CD14-positive monocyte (primary cell): ENCODE data around the gene MBNL2. TPM values are rescaled to one million over a fixed set of nuclear protein-coding genes. Genes with fewer than 3 reads are reported as not detected.

Source experiments
- DNase-seq, 3 donors: peaks; one replicate each; pipeline ENCODE4 v3.0.0-alpha.2; 2011 to 2022
- H2AFZ ChIP-seq: 2 replicates; pipeline ENCODE4 v1.6.0; 2012; ENCODE audit warnings: mild to moderate bottlenecking, low read depth, low read length, inconsistent platforms; ENCODE audit not compliant: insufficient read depth, poor library complexity, severe bottlenecking
- H3K27ac ChIP-seq, 2 donors: 1 replicate in 1 of 2; 2 replicates in 1 of 2; pipeline ENCODE4 v1.5.1; 2012 to 2013; ENCODE audit warnings: low read length in 2 of 2, control low read depth in 1 of 2, inconsistent platforms in 1 of 2, low read depth in 1 of 2, mild to moderate bottlenecking in 1 of 2
- H3K27me3 ChIP-seq, 2 donors: one replicate each; pipeline versions ENCODE4 v1.6.0 to v1.6.1; 2011 to 2013; ENCODE audit warnings: low read length in 2 of 2; ENCODE audit not compliant: control insufficient read depth in 2 of 2, insufficient read depth in 2 of 2
- H3K36me3 ChIP-seq, 2 donors: replicated peaks in 1 of 2; 1 replicate in 1 of 2; 2 replicates in 1 of 2; pipeline versions ENCODE4 v1.5.1 to v1.6.1; 2012 to 2013; ENCODE audit warnings: low read length in 2 of 2, control low read depth in 1 of 2, inconsistent platforms in 1 of 2, mild to moderate bottlenecking in 1 of 2; ENCODE audit not compliant: insufficient read depth in 2 of 2, control insufficient read depth in 1 of 2
- H3K4me1 ChIP-seq, 2 donors: 1 replicate in 1 of 2; 2 replicates in 1 of 2; pipeline versions ENCODE4 v1.5.1 to v1.6.1; 2012 to 2013; ENCODE audit warnings: low read length in 2 of 2, control low read depth in 1 of 2, inconsistent platforms in 1 of 2, mild to moderate bottlenecking in 1 of 2, moderate library complexity in 1 of 2; ENCODE audit not compliant: insufficient read depth in 2 of 2, control insufficient read depth in 1 of 2
- H3K4me2 ChIP-seq: replicated peaks from 2 replicates; pipeline ENCODE3; 2012; ENCODE audit warnings: low read length, moderate library complexity, mild to moderate bottlenecking; ENCODE audit not compliant: poor library complexity, severe bottlenecking; ENCODE audit errors: extremely low read depth
- H3K4me3 ChIP-seq, 3 experiments: fragments of 200-600 bp in 1 of 3; sonication (generic) in 1 of 3; replicated peaks in 1 of 3; 1 replicate in 2 of 3; 2 replicates in 1 of 3; pipeline ENCODE4 v1.5.1; 2011 to 2013; ENCODE audit warnings: low read length in 3 of 3, mild to moderate bottlenecking in 3 of 3, control low read depth in 2 of 3, low read depth in 2 of 3, inconsistent platforms in 1 of 3, moderate library complexity in 1 of 3
- H3K79me2 ChIP-seq: 2 replicates; pipeline ENCODE4 v1.6.0; 2012; ENCODE audit warnings: mild to moderate bottlenecking, control low read depth, inconsistent platforms, low read length, moderate library complexity; ENCODE audit not compliant: insufficient read depth
- H3K9ac ChIP-seq: 2 replicates; pipeline ENCODE4 v1.6.0; 2017; ENCODE audit warnings: low read length, mild to moderate bottlenecking; ENCODE audit not compliant: insufficient read depth, poor library complexity, severe bottlenecking
- H3K9me3 ChIP-seq, 2 donors: replicated peaks in 1 of 2; 1 replicate in 1 of 2; 2 replicates in 1 of 2; pipeline versions ENCODE4 v1.5.1 to v1.6.1; 2012 to 2013; ENCODE audit warnings: low read length in 2 of 2, control low read depth in 1 of 2; ENCODE audit not compliant: control insufficient read depth in 1 of 2, insufficient read depth in 1 of 2
- H4K20me1 ChIP-seq: 2 replicates; pipeline ENCODE4 v1.6.0; 2012; ENCODE audit warnings: mild to moderate bottlenecking, low read length, control low read depth, moderate library complexity; ENCODE audit not compliant: insufficient read depth
- H3K27ac Mint-ChIP-seq, 7 donors: one replicate each; pipeline ENCODE4 v1.8.0; 2020; ENCODE audit warnings: mild to moderate bottlenecking in 7 of 7, mixed read lengths in 7 of 7, moderate library complexity in 6 of 7, inconsistent platforms in 2 of 7
- H3K27me3 Mint-ChIP-seq, 3 donors: one replicate each; pipeline ENCODE4 v1.8.0; 2021 to 2022; ENCODE audit warnings: low read depth in 3 of 3, mild to moderate bottlenecking in 3 of 3, mixed read lengths in 3 of 3, moderate library complexity in 3 of 3, inconsistent platforms in 1 of 3
- H3K36me3 Mint-ChIP-seq, 2 donors: one replicate each; pipeline ENCODE4 v1.8.0; 2020; ENCODE audit warnings: mixed read lengths in 2 of 2, inconsistent platforms in 1 of 2, mild to moderate bottlenecking in 1 of 2
- H3K4me1 Mint-ChIP-seq: one replicate; pipeline ENCODE4 v1.8.0; 2020; ENCODE audit warnings: mild to moderate bottlenecking, mixed read lengths
- H3K4me3 Mint-ChIP-seq, 2 donors: one replicate each; pipeline ENCODE4 v1.8.0; 2020; ENCODE audit warnings: mild to moderate bottlenecking in 2 of 2, mixed read lengths in 2 of 2, moderate library complexity in 1 of 2
- H3K9me3 Mint-ChIP-seq, 7 donors: one replicate each; pipeline ENCODE4 v1.8.0; 2020 to 2022; ENCODE audit warnings: mixed read lengths in 7 of 7, mild to moderate bottlenecking in 6 of 7, moderate library complexity in 6 of 7, inconsistent platforms in 2 of 7
- WGBS: methylation state at CpG from one replicate; pipeline ENCODE4 v1.1.5; 2013; ENCODE audit warnings: missing lambda C conversion rate; ENCODE audit not compliant: insufficient coverage; 5-methylcytosine and 5-hydroxymethylcytosine counted together
- intact Hi-C, 2 donors: fragments of 100-400 bp; cut with micrococcal nuclease; formaldehyde crosslinking; loops; one replicate each; pipeline versions ENCODE4 v1.15.0 to v1.15.1; 2023
- polyA plus RNA-seq, 3 donors: library from polyadenylated mRNA; depleted of rRNA in 1 of 3; unstranded in 2 of 3; stranded (reverse) in 1 of 3; fragments of 300-500 nt in 2 of 3; fragments of >200 nt in 1 of 3; fragmentation: Illumina TruSeq in 2 of 3; gene quantifications; 1 replicate in 2 of 3; 2 replicates in 1 of 3; pipeline ENCODE4 v1.2.3, GENCODE V29; 2012 to 2021
- TF ChIP-seq, protein P1 (sequence below): fragments of 200-600 bp; IDR thresholded peaks from one replicate; pipeline ENCODE4 v1.8.0; 2022; ENCODE audit warnings: antibody characterized with exemption, mild to moderate bottlenecking

MBNL2 gene
- polyA plus RNA-seq, 3 donors, result 8.5 to 15.5 (median 13.4) TPM

DNA sequence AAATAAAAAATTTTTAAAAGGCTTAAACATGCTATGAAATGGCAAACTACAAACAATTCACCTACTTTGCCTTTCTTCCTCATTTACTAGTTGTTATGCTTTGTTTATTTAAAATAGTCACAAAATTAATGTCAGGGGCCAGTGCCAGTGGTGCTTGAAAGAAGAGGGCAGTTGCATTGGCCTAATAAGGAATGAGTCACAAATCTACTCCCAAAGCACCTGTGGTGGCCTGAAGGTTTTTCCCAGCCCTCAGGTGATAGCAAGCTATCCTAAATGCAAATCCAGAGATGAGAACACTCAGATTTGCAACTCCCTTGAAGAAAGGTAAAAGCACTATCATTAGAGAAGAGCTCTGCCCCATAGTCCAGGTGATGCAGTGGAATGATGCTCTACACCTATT, 103.6 kb downstream of the MBNL2 start:
- no peak overlapping the region for H2AFZ ChIP-seq
- intact Hi-C loops, result no loop called here
- H3K4me1 ChIP-seq, result no peaks in the 10 kb centered on the region
- H3K4me2 ChIP-seq, result no peak overlapping the region
- no peaks in the 10 kb centered on the region for H3K4me1 Mint-ChIP-seq
- peaks cover 87% of the 10 kb centered on the region for H4K20me1 ChIP-seq
- no peaks in the 10 kb centered on the region for H3K36me3 ChIP-seq
- no peak overlapping the region for H3K4me3 Mint-ChIP-seq
- H3K9me3 Mint-ChIP-seq, result peaks cover 0 to 2% (median 0%) of the 10 kb centered on the region in 7 donors
- TF ChIP-seq, protein P1, sequence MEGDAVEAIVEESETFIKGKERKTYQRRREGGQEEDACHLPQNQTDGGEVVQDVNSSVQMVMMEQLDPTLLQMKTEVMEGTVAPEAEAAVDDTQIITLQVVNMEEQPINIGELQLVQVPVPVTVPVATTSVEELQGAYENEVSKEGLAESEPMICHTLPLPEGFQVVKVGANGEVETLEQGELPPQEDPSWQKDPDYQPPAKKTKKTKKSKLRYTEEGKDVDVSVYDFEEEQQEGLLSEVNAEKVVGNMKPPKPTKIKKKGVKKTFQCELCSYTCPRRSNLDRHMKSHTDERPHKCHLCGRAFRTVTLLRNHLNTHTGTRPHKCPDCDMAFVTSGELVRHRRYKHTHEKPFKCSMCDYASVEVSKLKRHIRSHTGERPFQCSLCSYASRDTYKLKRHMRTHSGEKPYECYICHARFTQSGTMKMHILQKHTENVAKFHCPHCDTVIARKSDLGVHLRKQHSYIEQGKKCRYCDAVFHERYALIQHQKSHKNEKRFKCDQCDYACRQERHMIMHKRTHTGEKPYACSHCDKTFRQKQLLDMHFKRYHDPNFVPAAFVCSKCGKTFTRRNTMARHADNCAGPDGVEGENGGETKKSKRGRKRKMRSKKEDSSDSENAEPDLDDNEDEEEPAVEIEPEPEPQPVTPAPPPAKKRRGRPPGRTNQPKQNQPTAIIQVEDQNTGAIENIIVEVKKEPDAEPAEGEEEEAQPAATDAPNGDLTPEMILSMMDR, result no peak
- DNase-seq, result no peak
- no peak overlapping the region for H3K9ac ChIP-seq
- no peaks in the 10 kb centered on the region for H3K9me3 ChIP-seq
- no peaks in the 10 kb centered on the region for H3K27me3 ChIP-seq
- H3K27me3 Mint-ChIP-seq, result no peaks in the 10 kb centered on the region
- H3K27ac Mint-ChIP-seq, result no peak overlapping the region
- H3K79me2 ChIP-seq, result peaks cover 5% of the 10 kb centered on the region
- H3K36me3 Mint-ChIP-seq, result peaks cover 7 to 10% of the 10 kb centered on the region in 2 donors
- no peak overlapping the region for H3K4me3 ChIP-seq
- H3K27ac ChIP-seq, result no peak overlapping the region

DNA sequence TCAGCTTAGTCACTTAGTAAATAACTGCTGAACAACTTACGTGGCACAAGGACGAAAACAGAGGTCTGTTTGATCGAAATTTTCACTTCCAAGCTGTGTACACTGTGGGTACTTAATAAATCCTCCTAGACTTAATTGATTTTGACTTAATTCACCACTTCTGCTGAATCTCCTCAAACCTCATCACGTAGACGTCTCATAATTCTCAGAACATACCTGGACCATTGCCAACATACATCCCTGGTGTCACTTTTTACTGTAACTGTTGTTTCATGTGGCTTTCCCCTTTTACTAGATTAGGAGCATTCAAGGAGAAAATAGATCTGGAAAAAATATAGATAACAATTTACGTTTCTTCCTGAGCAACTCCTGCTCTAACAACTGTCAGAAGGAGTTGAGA, 105.0 kb downstream of the MBNL2 start:
- TF ChIP-seq, protein P1, result no peak
- H3K36me3 Mint-ChIP-seq, result peaks cover 7 to 10% of the 10 kb centered on the region in 2 donors
- H3K27ac ChIP-seq, result no peak overlapping the region
- no peak overlapping the region for H3K27ac Mint-ChIP-seq
- no peak for DNase-seq
- 100% methylated on average over 3 of the region's 6 CpGs for WGBS
- no peaks in the 10 kb centered on the region for H3K36me3 ChIP-seq
- no peaks in the 10 kb centered on the region for H3K9me3 ChIP-seq
- peaks cover 0 to under 1% (median 0%) of the 10 kb centered on the region in 3 donors for H3K27me3 Mint-ChIP-seq
- no peak overlapping the region for H3K4me3 Mint-ChIP-seq
- no peaks in the 10 kb centered on the region for H3K4me1 ChIP-seq
- H3K9me3 Mint-ChIP-seq, result peaks cover 0 to 2% (median 0%) of the 10 kb centered on the region in 7 donors
- intact Hi-C loops, result no loop called here
- no peak overlapping the region for H3K9ac ChIP-seq
- H3K4me1 Mint-ChIP-seq, result no peaks in the 10 kb centered on the region
- H3K79me2 ChIP-seq, result peaks cover 5% of the 10 kb centered on the region
- H4K20me1 ChIP-seq, result peaks cover 83% of the 10 kb centered on the region
- H2AFZ ChIP-seq, result no peak overlapping the region
- no peaks in the 10 kb centered on the region for H3K27me3 ChIP-seq
- H3K4me3 ChIP-seq, result no peak overlapping the region
- H3K4me2 ChIP-seq, result no peak overlapping the region
